Activated CD4-positive, alpha-beta T cell treated with anti-CD3 and anti-CD28 coated beads for 4 hours (primary cell): ENCODE measurements around the gene RSKR.
"Not testable (repeated sequence)": the region's sequence is repeated elsewhere in the genome, so short reads cannot be mapped to it uniquely, and the experiment has no call there.

ENCODE experiments used
- DNase-seq, 2 donors: peaks; one replicate each; pipeline ENCODE4 v3.0.0-alpha.2; 2020

The RSKR gene

GRCh38 chr17:28576758-28577465 is 37.1 kb downstream of the RSKR start, which contains the start of gene ALDOC:
TSS of gene ALDOC (minus strand) at chr17:28576895. CDS start at chr17:28575532, 1,363 bp downstream.
- DNase-seq = peak; percentile 97 to 99

DNA sequence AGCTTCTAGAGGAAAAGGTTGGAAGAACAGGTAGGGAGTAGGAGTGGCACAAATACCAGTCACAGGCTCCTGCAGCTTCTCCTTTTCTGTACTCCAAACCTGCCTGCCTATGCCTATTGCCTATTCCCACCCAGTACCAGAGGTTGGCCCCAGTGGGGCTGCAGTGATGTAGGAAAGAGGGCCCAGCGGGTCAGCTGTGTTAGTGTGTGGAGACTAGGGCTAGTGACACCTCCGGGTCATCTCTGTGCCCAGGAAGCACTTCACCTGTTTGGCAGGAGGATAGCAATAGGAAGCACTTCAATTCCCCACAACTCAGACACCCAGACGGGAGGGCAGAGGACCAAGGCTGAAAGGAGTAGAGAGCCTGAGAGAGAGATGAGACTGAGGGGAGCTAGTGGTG is 38.0 kb downstream of the RSKR start:
- not testable (repeated sequence) for DNase-seq

- no peak for DNase-seq
Observed at GRCh38 chr17:28575126-28575795, 38.7 kb downstream of the RSKR start.

DNA sequence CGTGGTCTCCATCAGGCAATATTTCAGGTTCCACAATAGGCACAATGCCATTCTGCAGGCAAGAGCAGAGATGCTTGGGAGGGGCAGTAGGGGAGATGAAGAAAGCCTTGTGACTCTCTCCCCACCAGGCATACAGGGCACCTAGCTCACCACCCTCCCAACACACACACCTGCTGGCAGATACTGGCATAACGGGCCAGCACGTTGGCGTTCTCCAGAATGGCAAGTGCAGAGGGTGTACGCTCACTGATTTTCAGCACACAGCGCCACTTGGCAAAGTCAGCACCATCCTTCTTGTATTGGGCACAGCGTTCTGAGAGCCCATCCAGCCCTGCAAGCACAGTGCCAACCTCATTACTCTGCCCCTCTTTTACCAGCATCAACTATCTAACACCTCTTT is 39.5 kb downstream of the RSKR start:
- no peak for DNase-seq

GRCh38 chr17:28573966-28574480 is 40.0 kb downstream of the RSKR start:
- DNase-seq = no peak

DNA sequence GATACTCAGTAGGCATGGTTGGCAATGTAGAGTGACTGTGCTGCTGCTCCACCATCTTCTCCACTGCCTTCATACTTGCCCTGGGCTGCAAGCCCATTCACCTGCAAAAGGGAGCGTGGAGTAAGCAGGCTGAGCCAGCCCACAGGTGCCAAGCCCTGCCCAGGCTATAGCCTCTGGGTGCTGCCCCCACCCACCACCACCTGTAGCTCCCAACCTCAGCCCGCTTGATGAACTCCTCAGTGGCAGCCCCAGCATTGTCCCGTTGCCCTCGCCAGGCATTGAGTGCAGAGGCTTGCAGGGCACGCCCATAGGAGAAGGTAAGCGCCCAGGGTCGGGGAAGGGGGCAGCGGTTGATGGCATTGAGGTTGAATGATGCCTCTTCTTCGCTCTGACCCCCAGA is 40.5 kb downstream of the RSKR start:
- DNase-seq = no peak

DNA sequence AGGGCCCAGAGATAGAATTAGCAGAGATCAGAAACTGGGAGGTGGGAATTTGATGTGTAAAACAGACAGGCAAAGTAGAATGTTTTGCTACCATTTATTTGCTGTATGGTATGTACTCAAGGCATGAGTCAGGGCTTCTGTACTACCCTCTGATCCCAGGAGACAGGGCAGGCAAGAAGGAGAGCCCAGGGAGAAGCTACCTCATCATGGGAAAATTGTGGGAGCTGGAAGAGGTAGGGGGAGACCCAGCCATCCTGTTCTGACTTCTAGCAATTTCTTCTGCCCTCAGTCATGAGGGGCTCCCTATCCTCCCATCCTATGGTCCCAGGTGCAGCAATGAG is 41.0 kb downstream of the RSKR start:
- no peak for DNase-seq

- DNase-seq = no peak
Observed at GRCh38 chr17:28572259-28573039, 41.5 kb downstream of the RSKR start.

GRCh38 chr17:28571361-28572122 is 42.4 kb downstream of the RSKR start, which contains the start of gene PIGS:
TSS of gene PIGS (minus strand) at chr17:28571524. CDS start at chr17:28571496, 28 bp downstream.
- DNase-seq = peak; percentile 85 to 88

- DNase-seq = peak; percentile 40
Observed at GRCh38 chr17:28570716-28571360, 43.1 kb downstream of the RSKR start.

- DNase-seq = no peak
Observed at GRCh38 chr17:28569446-28569845, 44.5 kb downstream of the RSKR start.

- no peak for DNase-seq
Observed at GRCh38 chr17:28567604-28568003, 46.4 kb downstream of the RSKR start.

GRCh38 chr17:28563475-28563874 is 50.5 kb downstream of the RSKR start:
- no peak for DNase-seq
